ENCODE data around the gene BARHL1.

The BARHL1 gene

DNA sequence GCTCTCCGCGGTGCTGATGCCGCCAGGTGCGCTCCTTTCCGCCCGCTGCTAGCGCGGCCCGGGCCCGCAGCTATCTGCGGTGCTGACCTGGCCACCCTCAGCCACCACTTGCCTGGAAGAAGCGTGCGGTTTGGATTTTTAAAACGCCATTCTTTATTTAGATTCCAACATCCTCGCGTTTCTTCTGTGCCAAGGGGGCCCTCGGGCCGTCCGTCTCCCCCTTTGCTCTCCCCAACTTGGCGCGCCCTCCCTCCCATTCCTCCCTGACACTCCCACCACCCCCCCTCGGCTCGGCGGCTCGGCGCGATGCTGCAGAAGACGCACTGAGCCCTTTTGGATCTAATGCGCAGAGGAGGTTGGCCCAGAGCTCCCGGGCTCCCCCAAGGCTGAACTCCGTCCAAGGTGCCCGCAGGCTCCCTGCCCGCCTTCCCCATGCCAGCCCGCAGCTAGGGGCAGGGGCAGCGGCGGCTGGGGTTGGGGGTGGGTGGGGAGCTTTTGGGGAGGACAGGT lies at the start of gene BARHL1:
Gene BARHL1 (plus strand): TSS at position 331 of the 510 bp plus-strand sequence. CDS start 192 bp downstream, outside the sequence.
- DNase-seq, result no peak

DNA sequence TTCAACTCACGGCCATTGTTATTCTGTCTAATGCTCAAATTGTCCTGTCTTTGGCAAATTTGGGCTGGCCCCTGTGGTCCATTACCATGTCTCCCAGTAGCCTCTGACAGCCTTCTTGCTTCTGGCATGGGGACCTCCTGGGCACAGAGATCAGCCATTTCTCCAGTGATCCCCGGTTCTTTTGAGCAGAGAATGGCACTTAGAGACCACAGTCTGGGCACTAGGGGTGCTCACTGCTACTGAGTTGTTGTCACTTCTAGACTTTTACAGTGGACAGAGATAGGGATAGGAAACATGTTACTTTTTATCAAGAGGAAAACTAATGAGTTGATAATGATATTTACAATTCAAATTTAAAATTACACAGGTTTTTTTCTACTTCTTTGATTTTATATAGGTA lies 47.6 kb upstream of the BARHL1 start:
- no peak for DNase-seq

DNA sequence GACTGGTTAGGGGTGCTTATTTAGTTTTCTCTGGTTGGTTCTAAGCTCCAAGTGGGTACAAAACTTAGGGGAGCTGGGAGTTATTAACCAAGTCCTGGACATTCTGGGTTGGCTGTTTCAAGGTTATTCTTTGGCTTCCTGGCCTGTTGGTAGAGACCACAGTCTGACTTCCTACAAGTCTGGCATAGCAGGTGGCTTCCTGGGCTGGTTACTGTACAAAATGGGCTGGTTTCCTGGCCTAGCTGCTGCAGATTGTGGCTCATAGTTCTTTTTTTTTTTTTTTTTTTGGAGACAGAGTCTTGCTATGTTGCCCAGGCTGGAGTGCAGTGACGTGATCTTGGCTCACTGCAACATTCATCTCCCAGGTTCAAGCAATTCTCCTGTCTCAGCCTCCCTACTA lies 46.3 kb upstream of the BARHL1 start:
- no peak for DNase-seq

DNA sequence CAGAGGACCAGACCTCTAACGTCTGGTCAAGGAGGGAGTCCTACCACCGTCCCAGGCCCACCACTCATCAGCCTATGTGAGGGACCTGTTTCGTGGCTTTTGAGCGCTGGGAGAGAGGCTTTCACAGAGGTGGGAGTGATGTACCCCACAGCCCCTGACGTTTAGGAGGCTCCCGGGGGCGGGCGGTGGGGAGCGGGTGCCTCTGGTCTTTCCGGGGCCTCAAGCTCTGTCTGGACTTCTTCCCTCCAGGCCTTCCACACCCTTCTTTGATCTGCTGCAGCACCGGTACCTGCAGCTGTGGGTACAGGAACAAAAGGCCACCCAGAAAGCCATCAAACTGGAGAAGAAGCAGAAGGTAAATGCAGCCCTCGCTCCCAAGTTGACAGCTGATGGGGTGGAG lies 45.1 kb upstream of the BARHL1 start:
- no peak for DNase-seq

DNA sequence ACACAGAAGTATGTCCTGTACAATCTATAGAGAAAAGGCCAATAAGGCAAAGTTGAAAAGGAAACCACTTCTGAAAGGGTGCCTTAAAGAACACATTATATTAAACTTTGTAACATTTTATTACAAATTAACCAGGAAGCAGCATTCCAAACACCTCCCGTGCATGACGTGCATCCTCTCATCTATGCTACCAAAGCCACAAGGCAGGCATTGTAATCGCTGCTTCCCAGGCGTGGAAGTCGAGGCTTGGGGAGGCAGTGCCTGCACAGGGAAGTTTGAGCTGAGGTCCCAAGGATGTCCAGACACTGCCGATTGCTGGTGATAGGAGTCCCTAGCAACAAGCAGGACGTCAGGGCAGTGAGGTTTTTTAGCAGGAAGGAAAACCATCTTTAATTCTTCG lies 44.3 kb upstream of the BARHL1 start:
- no peak for DNase-seq

DNA sequence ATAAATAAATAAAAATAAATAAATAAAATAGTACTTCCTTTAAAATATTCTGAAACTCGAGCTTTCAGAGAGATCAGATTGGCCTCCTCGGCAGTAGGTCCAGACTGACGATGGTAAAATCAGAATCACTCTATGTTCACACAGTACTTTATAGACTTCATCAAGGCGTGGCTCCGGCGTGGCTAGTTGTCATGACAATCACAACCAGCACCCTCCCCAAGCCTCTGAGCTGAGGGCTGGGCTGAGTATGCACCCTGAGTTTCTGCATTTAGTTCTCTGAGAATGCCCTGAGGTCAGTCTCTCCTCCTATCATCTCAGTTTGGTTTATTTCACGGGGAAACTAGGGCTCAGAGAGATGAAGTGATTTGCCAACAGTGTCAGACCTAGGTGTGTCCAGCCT lies 43.3 kb upstream of the BARHL1 start:
- no peak for DNase-seq

DNA sequence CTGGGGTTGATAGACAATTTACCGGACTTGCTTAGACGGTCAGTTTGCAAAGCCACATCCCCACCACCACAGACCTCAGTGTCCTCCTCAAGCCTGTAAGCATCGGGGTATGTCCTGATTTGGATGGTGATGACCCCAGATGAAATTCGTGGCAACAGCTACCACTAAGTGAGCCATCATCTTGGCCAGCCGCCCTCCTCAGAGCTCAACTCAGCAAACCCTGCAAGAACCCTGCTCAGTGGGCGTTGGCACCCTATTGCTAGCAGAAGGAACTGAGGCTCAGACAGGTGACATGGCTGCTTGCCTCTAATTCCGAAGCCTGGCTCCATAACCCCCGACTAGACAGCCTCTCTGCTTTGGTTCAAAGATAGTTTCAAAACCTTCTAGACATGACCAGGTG lies 41.4 kb upstream of the BARHL1 start:
- no peak for DNase-seq

DNA sequence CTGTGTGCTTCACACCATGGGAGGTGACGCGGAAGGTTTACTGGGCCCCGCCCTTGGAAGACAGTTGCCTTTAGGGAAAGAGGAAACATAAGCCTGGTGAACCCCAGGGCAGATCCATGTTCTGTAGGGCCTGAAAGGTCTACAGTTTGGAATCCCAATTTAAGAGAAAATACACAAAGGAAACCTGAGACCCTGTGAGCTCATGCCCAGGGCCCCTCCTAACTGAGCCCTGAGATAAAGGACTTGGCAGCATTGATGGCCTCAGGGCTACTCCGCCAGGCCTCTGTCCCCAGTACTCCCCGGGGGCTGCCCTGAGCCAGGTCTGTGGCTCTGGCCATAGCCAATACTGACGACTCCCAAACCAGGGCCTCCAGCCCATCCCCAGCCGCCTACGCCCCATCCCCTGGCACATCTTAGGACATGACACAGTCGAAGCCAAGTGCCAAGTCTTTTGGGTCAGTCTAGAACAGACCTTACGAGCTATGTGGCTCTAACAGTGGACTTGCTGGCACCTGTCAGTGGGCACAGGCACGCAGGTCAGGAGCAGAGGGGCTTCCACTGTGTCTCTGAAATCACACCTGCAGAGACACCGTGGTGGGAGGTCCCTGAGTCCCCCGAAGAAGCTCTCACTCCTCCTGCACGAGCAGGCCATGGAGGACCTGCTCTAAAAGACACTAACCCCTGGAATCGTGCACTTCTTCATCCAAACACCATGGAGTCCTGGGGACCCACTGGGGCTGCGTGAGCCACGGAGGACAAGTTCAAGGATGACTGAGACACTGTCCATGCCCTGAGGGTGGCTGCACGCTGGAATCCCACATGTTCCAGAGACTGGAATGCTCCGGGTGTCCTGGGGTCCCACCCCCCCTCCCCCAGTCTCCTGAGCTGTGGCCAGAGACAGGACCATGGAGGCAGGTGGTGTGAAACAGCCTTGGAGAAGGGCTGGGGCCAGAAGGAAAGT lies 40.3 kb upstream of the BARHL1 start:
- DNase-seq, result no peak

DNA sequence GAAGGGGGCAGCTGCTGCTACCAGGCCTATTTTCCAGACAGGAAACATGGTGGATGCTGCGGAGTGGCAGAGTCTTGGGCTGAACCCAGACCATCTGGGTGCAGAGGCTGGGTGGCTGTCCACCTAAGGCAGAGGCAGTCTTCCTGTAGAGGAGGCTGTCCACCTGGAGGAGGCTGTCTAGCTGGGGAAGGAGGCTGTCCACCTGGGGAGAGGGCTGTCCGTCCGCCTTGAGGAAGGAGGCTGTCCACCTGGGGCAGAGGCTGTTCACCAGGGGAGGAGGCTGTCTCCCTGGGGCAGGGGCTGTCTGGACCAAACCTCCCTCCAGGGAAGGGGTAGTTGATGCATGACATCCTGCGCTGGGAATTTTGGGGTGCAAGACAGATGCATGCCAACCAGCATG lies 39.2 kb upstream of the BARHL1 start:
- DNase-seq, result no peak

DNA sequence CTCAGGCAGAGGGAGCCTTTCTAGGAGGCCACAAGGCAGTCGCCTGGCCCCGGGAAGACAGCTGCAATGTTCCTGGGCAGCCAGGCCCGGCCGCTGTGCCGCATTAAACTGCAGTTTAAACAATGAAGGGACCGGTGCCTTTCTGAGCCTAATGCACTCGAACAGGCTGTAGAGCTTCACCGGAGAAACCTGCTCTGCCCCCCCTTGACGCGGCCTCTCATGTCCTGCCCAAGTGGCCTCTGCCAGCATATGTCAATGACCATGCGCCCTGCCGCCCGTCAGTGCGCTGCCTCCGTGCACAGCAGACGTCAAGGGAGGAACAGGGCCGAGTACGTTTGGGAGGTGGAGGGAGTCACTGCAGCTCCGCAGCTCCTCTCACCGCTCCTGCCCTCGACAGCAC lies 38.4 kb upstream of the BARHL1 start:
- no peak for DNase-seq

DNA sequence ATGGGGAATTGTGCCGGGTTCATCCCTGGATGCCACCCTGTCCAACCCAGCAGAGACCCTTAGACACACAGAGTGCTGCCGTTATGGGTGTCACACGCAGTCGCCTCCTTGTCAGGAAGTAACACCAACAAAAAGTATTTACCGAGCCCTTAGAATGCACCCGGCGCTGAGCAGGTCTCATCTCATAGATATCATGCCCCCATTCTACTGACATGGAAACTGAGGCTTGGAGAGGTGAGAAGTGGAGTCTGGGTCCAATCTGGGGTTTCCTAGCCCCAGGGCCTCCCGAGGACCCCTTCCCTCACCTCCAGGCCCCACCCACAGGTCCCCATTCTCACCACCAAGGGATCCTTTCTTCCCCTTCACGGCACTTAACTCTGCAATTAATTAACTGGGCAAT lies 36.8 kb upstream of the BARHL1 start:
- no peak for DNase-seq

DNA sequence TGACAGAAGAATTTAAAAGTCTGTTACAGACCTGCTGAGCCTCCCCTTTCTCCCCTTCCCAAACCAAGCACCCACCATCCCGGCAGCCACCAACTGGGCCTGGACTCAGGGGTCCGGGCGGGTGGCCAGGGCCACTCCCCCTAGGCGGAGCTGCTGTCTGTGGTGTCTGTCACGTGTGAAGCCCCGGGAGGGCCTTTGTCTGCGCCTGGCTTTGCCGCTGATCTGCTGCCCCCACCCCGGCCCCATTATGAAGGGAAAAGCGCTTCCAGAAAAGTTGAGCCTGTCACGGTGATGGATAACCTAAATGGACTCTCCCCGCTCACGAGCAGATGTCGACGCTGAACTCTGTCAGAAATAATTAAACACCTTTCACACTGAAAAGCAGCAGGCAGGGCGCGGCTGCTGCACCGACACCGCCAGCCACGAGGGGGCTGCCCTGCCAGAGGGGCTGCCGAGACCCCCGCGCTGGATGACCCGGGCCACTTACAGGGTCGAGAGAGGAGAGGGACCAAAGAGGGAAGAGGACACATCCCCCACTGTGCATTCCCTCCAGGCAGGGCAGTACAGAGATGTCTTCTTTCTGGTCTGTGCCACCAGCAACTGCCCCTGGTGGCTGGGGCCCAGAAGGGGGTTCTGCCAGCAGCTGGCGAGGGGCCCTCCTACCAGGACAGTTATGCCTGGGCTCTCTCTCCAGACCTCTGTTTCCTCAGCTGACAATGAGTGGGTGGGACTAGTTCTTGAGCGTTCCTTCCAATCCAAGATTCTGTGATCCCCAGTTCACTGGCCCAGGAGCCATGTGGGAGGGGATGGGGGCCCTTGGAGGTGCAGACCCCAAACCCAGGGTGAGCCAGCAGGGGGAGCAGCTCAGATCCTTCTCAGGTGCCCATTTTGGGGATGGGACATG lies 36.0 kb upstream of the BARHL1 start:
- no peak for DNase-seq

DNA sequence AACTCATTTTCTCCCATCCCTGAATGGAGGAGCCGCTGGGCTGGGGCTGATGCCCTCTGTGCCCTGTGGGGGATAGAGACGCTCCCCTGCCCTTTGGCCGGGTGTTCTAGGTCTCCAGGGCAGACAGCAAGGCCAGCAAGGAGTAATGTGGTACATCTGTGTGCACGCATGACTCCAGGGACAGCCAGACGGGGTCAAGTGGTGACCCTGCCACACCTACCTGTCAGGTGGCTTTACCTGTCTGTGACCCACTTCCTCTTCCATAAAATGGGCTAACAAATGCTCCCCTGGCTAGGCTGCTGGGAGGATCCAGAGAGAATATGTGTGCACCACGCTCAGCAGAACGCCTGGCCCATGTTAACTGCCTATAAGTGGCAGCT lies 35.4 kb upstream of the BARHL1 start:
- no peak for DNase-seq

DNA sequence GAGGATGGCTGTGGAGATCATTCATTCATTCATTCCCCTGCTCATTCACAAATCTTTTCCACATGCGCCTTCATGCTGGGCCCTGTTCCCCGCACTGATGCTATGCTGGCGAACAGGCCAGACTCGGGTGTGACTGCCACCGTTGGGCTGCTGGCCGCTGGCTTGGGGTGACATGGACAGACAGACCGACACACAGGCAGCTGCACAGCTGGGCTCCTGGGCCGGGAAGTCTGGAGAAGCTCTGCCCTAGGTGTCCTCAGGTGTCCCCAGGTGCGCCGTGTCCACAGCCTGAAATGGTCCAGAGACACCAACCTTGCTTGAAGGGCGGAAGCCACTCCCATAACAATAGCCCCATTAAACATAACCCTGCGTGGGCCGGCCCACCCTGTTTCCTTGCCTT lies 35.0 kb upstream of the BARHL1 start:
- no peak for DNase-seq

DNA sequence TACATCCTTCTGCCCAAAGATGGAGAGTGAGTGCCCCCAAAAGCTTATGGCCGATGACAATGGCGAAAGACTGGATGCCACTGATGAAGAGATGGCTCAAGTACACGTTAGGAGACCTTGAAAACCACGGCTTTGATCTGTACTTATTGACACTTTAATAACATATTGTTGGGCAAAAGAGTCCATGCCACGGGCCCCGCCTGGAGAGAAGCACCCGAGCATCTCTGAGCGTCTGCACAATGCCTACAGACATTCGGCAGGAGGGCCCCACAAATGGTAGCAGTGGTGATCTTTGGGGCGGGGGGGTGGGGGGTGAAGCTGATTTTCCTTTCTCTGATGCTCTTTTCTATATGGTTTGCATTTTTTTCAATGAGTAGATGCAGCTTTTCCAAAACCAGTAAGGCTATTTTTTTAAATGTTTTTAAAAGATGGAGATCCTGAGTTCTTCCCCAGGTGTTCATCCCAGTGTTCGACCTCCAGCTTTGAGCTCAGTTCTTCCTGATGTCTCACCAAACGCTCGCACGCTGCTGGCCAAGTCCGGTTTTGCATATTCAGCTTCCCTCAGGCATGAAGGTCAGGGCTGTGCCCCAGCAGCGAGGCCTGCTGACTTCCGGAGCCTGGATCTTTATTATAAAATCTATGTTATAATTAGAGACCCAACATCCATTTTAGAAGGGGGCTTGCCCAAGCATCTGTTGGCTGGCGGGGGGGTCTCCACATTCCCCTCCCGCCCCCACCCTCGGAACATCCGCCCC lies 34.3 kb upstream of the BARHL1 start:
- no peak for DNase-seq

DNA sequence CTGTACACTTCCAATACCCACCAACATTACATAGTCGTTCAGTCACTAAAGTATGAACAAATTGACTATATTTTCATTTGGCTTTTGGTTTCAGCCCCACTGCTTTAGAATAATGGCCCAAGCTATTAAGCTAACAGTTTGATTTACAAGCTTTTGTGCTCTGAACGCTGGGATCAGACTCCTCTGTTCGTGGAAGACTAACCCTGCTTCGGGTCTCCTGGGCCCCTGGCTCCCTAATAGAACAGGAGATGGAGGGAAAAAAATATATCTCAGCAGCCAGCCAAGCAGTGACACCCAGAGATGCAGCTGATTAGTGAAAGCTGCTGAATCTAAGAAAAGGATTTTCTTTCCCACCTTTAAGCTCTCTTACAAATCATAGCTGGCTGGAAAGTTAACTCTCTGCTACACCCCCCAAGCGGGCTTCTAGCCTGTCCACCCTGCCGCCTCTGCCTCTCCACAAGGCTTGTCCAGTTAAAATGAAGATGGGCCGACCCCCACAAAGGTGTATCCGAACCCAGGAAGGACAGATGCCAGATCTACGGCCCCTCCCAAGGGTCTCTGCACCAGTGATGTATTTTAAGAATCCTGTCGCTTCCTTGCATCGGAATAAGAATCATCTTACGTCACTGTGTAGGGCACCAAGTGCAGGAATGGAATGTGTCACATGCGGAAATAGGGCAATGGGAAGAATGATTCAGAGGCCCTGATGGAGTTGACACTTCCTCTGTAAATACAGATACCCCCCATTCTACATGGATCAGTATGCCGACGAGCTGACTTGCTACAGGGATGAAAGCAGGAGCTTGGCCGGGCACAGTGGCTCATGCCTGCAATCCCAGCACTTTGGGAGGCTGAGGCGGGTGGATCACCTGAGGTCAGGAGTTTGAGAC lies 33.4 kb upstream of the BARHL1 start:
- DNase-seq, result no peak

DNA sequence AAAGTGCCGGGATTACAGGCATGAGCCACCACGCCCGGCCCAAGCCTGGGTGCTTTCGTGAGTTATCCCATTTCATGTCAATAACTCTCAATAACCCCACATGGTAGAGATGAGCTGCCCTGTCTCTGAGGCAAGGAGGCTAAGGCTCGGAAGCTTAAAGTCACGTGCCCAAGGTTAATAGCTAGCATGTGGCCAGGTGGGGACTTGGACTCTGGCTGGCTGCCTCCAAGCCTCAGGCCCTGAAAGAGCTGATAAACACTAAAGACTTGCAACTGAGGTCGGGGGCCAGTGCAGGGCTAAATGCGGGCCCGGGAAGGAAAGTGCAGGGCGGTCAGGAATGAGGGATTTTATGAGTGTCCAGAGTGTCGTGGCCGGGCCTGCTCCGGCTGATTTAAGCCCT lies 30.9 kb upstream of the BARHL1 start:
- no peak for DNase-seq

DNA sequence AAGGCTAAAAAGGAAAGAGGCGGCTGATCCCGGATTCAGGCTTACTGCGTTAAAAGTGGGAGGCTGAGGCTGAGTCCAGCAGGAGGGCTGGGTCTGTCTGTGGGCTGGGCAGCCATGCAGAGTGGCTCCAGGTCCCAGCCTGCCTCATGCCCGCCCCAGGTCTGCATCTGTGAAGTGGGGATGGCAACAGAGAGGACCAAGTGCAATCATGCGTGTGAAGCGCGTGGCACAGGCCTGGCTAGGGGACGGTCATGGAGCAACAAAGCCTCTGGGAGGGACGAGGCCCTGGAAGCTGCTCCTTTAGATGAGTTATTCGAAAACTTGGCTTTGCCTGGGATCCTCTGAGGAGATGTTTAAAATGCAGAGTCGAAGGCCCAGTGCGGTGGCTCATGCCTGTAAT lies 30.4 kb upstream of the BARHL1 start:
- no peak for DNase-seq

DNA sequence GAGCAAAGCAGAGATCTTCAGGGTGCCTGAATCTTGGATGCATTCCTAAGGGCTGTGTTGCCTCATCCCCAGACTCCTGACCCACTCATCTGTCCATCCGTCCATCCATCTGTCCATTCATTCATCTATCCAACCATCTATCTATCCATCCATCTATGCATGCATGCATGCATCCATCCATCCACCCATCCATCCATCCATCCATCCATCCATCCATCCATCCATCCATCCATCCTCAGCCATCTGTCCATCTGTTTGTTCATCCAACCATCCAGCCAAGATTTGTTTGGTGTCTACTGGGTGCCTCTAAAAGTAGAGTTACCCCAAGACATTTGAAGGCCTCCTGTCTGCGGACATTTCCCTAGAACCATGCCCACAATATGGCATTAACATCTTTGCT lies 27.7 kb upstream of the BARHL1 start:
- DNase-seq, result no peak

DNA sequence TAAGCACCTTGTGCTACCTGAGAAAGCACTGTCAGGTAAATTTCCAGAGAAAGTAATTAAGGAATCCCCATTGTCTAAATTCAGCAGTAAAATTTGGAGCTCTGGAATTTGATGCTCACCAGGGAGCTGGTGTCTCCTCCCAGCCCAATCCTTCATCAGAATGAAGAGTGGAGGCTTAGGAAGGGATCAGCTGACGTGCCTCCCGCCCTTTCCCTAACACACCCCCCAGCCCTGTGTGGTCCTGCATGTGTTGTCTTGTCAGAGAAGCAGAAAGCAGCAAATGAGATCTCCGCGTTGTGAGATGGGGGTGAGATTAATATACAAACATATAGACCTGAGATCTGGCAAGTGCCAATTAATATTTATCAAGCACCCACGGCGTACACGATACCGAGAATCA lies 26.9 kb upstream of the BARHL1 start:
- DNase-seq, result no peak

DNA sequence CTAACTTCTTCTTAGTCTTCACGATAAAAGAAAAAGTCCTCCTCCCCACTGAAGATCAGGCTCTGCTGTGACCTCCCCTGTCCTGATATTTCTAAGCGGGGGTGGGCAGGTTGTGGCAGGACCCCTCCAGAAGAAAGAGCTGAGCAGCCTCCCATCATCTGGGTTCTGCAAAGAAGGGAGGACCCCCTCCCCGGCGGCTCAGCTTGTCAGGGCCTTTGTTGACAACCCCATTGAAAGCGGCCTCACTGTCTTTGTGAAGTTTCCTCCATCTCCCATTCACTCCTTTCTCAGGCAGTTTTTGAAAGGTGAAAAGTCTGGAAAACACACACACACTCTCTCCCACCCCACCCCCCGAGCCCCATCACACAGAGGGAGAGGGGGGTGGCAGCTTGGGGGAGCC lies 26.2 kb upstream of the BARHL1 start:
- DNase-seq, result no peak

DNA sequence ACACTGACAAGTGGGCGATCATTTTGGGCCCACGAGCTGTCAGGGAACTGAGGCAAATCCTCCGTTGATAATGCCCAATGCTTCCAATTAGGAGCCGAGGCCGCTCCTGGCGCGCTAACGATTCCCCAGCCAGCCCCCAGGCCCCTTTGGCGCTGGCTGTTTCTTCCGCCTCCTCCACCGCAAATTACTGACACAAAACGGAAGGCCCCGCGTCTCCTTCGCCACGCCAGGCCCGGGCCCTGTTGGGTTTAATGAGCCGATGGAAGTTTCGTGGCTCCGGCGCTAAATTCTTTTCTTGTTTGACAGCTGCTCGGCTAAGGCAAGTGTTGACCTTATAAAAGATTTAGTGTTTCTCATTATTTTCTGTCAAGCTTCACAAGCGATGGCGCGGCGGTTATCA lies 25.7 kb upstream of the BARHL1 start:
- no peak for DNase-seq
